AG08396 (cell line): ENCODE data around the gene AHRR.
"Not testable (repeated sequence)": the region's sequence is repeated elsewhere in the genome, so short reads cannot be mapped to it uniquely, and the experiment has no call there.

Experiments
- DNase-seq: peaks from one replicate; pipeline ENCODE4 v3.0.0; 2012; ENCODE audit warnings: low spot score, mixed read lengths

Gene AHRR

DNA sequence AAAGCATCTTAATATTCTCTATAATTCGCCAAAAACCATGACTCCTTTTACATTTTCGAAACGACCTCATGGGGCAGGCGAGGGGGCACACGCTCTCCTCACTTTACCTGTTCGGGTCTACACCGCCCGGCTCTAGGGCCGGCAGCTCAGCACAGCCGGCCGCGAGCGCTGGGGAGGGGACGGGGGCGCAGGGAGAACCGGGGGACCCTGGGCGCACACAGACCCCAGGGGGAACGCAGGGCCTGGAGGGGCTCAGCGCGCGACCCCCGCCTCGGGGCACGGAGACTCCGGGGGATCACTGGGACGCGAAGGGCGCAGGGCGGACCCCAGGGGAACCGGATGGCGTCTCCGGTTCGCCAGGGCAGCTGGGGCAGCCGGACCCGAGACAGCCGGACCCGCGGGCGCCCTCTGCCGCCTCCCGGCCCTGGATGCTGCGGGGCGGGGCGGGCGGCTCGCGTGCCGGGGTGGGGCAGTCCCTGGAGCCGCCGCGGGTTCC is at the start of gene AHRR:
Gene AHRR (plus strand): TSS at position 485 of the 496 bp plus-strand sequence. CDS start 22,189 bp downstream, outside the sequence.
- peak; percentile 98 for DNase-seq

DNA sequence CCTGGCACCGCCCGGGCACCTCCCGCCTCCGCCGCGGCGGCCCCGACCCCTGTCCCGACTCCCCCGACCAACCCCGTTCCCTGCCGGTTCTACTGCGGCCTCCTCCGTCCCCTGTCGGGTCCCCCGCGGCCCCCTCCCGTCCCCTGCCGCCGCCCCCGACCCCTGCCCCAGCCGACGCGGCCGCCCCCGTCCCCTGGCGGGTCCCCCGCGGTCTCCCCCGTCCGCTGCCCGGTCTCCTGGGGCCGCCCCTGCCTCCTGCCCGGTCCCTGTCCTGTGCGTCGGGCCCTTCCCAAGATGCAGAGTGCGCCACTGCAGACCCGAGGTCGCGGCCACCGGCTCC is 49.7 kb upstream of the AHRR start:
- not testable (repeated sequence) for DNase-seq

DNA sequence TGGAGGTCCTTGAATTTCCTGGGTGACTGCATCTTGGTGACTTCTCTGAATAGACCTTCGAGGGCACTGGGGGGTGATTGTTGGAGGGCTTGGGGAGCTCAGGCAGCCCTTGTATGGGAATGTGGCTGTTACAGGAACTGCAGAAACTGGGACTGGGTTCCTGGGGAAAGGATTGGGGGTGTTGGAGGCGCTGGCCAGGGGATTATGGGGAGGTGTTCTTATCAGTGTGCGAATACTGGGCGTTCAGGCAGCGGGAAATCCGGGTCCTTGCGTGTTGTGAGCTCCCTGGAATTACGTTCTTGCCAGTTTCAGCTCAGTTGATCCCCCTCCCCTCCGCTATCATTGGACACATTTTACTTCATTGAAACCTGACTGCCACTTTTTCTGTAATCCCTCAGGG is 48.4 kb upstream of the AHRR start:
- DNase-seq: not testable (repeated sequence)

DNA sequence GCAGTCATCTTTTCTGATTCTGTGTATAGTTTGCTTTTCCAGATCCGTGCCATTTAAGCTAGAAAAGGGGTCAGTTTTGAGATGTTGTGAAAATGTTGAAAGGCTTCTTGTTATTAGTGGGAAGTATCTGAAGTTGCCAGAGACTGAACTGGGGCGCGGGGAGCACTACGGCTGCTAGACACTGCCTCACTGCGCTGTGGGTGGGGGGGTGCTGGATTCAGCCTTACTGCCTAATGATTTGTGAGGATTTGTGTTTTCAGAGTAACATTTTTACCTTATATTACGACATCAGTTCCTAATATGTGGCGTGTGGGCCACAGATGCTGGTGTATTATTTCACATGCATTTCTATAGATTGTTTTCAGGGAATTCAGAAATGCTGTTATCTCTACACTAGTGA is 48.0 kb upstream of the AHRR start:
- DNase-seq: not testable (repeated sequence)

DNA sequence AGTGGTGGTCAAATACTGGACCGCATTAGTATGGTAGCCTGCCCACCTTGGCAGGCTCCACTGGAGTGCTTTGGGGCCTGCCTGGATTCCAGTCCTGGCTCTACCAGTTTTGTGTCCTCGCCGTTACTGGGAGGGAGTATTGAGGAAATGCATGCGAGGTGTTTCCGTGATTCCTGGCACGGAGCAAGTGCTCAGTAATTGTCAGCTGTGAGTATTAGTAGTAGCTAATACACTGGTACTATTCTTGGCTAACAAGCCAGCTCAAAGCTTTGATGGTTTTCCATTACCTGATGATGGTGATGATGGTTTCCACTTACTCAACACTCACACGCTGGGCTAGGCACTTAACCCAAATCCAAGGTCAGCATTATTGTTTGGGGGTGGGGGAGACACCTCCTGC is 47.2 kb upstream of the AHRR start:
- not testable (repeated sequence) for DNase-seq

DNA sequence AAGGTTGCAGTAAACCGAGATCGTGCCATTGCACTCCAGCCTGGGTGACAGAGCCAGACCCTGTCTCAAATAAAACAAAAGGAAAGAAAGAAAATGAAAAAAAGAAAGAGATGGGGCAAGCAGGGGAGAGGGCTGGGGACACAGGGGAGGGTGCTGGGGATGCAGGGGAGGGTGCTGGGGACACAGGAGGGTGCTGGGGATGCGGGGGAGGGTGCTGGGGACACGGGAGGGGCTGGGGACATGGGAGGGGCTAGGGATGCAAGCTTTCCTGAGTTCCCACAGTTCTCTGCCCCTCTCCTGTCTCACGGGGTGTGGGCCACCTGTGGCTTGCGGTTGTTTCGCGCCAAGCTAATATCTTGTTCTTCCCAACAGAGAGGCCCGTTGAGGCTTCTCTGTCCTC is 42.9 kb upstream of the AHRR start:
- DNase-seq: no peak

DNA sequence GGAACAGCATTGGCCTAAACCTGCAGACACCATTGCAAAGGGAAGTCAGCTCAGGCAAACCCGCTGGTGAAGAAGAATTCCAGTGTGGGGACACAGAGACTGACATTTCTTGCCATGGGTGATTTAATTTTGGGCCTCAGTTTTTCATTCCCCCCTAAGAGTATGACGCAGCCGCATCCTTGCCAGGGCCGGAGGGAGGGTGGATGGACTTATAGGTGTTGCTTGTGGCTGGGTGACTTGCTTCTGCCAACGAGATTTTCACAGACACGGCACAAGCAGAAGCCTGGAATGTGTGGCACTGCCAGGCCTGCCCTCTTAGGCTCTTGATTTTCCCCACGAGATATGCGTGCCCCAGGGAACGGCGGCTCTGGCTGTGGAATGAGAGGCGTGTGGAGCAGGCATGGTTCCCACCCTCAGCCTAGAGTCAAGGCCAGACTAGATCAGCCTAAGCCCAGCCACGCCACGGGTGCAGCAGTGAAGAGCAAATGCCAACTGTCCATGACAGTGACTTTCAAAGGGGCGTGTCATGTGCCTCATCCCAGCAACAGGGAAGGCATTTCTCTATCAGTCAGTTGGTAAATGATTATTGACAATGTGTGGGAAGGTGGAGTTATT is 42.4 kb upstream of the AHRR start:
- DNase-seq: not testable (repeated sequence)

DNA sequence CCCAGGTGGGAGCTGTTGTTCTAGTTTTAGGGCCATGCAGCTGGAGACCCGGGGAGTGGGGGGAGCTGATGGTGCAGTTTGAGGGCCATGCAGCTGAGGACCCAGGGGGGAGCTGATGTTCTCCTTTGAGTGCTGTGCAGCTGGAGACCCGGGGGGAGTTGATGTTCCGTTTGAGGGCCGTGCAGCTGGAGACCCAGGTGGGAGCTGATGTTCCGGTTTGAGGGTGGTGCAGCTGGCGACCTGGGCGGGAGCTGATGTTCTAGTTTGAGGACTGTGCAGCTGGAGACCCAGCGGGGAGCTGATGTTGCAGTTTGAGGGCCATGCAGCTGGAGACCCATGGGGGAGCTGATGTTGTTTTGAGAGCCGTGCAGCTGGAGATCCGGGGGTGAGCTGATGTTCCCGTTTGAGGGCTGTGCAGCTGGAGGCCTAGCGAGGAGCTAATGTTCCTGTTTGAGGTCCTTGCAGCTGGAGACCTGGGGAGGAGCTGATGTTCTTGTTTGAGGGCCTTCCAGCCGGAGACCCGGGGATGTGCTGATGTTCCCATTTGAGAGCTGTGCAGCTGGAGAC is 35.4 kb upstream of the AHRR start:
- no peak for DNase-seq

DNA sequence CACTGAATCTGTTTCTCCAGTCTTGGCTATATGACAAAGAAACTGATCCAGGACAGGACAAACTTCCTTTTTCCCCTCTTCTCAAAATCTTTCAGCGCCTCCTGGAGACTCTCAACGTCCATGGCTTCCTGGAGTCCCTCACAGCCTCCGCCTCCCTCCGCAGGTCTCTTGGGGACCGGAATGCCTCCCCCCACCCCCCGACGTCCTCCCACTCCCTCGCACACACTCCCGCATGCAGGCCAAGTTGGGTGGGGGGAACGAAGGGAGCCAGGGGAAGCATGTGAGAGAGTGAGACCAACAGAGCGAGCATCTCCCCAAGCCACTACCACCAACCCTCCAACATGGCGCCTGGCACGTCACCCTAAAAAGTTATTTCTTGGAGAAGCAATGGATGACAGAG is 31.3 kb upstream of the AHRR start:
- not testable (repeated sequence) for DNase-seq

DNA sequence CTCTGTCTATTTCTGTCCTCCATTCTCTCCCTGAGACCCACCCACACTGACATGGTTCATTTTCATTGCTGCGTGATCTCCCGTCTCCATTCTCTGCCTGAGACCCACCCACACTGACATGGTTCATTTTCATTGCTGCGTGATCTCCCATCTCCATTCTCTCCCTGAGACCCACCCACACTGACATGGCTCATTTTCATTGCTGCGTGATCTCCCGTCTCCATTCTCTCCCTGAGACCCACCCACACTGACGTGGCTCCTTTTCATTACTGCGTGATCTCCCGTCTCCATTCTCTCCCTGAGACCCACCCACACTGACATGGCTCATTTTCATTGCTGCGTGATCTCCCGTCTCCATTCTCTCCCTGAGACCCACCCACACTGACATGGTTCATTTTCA is 30.2 kb upstream of the AHRR start:
- not testable (repeated sequence) for DNase-seq

DNA sequence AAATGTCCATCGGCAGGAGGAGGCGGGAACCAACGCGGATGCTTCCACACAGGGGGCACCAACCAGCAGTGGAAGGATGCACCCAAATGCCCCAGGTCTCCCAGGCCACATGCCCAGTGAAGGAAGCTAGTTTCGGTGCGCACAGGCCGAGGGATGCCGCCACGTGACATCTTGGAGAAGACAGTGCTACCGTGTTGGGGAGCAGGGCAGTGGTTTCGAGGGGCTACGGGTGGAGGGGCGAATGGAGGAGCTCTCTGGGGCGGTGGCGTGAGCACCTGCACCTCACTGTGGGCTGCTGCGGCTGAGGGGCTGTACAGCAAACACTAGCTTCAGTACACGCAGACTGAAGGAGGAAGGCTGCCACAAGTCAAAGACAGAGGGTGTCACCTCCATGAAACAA is 26.7 kb upstream of the AHRR start:
- DNase-seq: not testable (repeated sequence)

DNA sequence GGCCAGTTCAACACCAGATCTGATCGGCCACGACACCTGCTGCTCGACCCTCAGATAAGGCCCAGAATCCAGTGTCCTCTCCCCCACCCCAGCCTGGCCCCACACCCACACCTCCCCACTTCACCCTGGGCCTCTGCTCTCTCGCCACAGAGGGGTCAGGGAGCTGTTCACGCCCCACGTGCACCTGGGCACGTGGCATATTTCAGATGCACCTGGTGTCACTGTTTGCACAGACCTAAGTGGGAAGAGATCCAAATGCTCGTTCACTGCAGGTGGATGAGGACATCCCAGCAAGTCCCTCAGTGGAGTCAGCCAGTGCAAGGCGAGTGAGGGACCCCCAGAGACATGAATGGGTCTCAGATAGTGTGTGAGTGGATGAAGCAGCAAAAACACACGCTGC is 25.3 kb upstream of the AHRR start:
- DNase-seq: not testable (repeated sequence)

DNA sequence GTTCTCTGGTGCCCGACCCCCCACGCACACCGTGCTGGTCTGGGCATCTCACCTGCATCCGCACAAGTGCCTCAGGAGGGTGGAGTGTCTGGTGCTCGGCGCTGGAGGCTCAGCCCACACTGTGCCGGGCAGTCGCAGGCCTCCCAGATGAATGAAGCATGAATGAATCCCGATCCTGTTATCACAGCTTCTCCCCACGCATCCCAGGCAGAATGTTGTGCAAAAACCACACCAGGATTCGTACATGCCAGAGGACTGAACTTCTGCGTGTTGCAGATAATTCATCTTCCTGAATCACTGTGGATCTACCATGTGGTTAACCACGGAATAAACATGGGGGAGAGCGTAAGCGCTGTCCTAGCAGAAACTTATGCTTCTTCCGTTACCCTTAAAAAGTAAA is 24.6 kb upstream of the AHRR start:
- DNase-seq: peak; percentile 58

DNA sequence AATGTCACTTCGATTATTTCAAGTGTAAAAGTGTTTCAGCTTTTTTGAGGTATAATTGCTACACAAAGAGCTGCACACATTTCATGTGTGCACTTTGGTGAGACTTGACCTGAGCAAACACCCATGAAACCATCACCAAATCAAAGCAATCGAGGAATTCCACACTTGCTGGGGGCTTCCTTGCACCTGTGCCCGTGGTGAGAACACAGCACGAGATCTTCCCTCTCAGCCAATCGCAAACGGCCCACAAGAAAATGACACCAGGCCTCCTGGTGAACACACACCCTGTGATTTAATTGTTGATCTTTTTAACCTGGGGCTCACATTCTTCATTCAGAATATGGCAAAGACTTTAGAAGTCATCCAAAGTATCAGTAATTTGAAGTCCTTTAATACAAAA is 24.1 kb upstream of the AHRR start:
- DNase-seq: not testable (repeated sequence)

DNA sequence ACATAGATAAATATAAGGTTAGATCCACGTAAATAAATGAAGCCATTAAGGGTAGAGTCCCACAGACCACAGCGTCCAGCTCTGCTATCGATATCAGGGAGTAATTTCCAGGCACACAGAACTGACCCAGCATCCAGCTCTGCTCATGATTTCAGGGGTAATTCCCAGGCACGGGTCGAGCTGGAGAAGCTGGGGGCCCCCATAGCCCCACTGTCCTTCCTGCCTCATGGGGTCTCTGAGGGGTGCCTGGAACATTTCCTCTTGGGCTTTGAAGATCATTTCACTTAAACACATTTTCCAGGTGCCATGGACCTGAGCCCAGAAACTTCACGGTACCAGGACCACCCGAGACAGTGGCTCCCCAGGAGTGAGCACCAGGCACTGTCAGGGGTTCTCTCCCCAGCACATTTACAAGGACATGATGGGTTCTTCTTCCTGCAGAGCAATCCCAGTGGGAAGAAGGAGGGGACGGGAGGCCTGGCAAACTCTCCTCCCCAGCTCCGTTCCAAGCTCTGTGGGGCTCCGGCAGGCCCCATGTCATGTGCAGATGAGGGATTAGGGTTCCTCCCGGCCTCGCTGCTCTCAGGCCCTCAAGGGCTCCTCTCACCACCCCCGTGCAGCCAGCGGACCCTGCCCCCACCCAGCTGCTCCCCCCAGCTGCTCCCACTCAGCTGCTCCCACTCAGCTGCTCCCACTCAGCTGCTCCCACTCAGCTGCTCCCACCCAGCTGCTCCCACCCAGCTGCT is 23.4 kb upstream of the AHRR start:
- DNase-seq: not testable (repeated sequence)

DNA sequence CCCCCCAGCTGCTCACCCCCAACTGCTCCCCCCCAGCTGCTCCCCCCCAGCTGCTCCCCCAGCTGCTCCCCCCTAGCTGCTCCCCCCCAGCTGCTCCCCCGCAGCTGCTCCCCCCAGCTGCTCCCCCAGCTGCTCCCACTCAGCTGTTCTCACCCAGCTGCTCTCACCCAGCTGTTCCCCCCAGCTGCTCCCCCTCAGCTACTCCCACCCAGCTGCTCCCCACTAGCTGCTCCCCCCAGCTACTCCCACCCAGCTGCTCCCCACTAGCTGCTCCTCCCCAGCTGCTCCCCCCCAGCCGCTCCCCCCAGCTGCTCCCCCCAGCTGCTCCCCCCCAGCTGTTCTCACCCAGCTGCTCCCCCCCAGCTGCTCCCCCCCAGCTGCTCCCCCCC is 22.8 kb upstream of the AHRR start:
- DNase-seq: no peak

DNA sequence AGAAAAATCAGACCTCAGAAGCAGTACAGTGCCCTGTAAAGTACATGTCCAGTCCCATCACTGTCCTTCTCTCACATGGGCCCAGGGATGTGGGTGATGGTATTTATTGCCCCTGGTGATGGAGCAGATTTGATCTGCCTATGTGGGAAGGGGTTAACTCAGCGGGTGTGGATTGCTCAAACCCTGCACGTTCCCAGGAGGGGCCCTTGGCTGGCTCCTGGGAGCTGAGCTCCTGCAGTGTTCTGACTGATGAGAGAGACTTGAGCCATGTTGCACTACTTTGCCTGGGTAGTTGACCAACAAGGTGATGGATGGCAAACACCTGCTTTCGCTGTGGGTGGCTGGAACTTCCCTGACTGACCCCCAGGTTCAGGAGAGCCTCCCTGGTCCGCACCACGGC is 21.6 kb upstream of the AHRR start:
- not testable (repeated sequence) for DNase-seq

DNA sequence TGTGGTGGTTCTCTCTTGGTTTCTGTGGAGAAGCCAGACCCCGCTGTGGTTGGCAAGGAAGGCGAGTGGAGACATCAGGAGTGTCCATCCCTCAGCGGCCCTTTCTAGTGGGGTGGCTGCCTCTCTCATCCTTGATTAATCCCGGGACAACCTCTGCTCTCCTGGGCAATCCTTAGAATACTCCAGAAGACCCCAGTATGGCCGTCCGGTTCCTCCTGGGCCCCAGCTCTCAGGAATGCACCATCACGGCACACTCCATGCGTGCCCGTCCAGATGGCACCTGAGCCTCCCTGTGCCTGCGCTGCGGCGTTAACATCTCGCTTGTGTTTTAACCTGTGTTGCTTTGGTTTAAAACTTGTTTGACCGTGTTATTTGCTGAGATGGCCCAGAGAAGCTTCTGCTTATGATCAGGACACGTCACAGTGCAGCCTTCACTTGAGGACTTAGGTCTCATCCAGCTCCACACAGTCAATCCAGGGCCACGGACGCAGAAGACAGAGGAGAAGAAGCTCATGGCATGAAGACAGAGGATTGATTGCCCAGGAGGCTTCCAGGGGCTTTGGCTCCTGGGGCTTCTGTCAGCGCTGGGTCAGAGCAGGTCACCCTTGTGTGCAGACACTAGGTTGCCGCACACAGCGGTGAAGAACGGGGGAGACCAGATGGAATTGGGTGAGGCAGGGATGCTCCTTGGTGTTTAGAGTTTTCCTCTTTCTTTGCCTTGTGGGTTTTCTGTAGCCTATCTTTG is 20.7 kb upstream of the AHRR start:
- DNase-seq: not testable (repeated sequence)

DNA sequence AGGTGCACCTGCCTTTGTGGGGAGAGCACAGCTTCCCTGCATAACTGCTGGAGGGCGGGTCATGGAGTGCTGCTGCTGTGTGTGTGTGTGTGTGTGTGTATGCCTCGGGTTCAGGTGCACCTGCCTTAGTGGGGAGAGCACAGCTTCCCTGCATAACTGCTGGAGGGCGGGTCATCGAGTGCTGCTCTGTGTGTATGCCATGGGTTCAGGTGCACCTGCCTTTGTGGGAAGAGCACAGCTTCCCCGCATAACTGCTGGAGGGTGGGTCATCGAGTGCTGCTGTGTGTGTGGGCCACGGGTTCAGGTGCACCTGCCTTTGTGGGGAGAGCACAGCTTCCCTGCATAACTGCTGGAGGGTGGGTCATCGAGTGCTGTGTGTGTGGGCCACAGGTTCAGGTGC is 19.1 kb upstream of the AHRR start:
- not testable (repeated sequence) for DNase-seq

DNA sequence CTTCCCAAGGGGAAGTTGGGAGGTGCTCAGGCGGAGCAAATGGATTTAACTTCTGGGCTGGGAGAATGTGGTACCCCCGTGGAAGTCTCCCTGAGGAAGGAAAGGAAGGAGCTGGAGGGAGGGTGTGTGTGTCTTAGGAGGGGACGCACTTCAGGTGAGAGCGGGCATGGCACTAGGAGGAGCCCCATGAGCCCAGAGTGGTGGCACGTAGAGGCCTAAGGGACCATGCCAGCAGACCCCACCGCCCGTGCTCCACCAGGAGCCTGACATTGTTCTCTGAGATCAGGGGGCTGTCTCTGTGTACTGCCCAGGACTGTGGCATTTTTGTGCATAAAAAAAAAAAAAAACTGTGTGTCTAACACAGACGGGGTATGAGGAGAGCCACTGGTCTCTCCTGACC is 18.5 kb upstream of the AHRR start:
- no peak for DNase-seq

DNA sequence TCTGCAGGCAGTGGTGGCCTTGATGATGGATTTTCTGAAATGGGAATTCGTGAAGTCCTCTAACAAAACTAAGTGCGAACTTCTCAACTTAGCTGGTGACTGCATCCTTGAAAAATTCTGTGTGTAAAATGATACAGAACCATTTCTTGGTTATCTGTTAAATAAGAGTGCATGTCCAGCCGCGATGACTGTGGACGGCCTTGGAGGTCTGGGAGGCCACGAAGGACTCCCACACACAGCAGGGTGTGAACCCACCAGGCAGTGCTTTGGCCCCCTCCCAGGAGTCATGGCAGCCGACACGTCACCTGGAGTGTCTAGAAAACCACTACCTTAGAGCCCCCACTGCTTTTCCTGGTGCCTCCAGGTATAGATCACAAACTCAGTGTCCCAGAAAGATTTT is 17.8 kb upstream of the AHRR start:
- DNase-seq: not testable (repeated sequence)

DNA sequence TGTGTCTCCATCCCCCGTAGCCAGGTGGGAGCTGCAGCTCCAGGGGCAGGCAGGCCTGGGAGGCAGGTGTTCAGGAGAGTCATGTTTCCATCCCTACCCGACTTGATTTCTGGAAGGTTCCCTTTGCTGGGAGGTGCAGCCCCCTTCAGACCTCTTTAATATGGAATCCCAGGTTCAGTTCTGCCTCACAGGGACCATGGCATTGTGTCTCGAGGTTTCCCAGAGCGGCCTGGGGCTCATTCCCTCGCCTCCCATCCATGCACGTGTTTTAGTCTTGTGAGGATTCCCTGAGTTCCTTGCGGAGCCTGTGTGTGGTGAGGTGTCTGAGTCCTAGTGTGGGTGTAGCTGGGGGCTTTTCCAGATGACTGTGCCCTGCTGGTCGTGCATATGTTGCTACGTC is 16.5 kb upstream of the AHRR start:
- no peak for DNase-seq

DNA sequence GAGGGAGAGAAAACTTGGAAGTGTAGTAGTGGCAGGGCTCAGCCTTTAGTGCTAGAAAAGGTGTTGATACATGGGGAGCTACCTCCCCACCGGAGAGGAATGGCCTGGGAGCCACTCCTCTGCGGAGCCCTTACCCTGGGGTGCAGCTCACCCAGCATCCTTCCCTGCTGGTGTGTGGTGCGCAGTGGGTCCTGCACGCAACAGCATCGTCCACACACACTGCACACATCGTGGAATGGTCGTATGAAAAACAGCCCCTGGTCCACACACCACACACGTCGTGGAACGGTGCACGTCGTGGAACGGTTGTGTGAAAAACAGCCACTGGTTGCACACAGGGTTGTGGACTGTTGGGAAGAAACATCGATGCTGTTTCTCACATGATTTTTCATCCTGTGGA is 16.1 kb upstream of the AHRR start:
- no peak for DNase-seq
